Stomach (tissue), 9 donors: ENCODE data around the gene KCTD5. TPM values are rescaled to one million over a fixed set of nuclear protein-coding genes. Genes with fewer than 3 reads are reported as not detected.
A peak's percentile ranks its signal among the peaks of the same experiment; 100 is the strongest.
"Not testable (repeated sequence)": the region's sequence is repeated elsewhere in the genome, so short reads cannot be mapped to it uniquely, and the experiment has no call there.

Experiments
- DNase-seq, 2 donors: peaks; one replicate each; pipeline versions ENCODE4 v3.0.0 to v3.0.0-alpha.2; 2013 to 2019
- H3K27ac ChIP-seq, 5 donors: fragments of 200-600 bp in 4 of 5; sonication (generic) in 4 of 5; one replicate each; pipeline ENCODE4 v1.5.1; 2013 to 2019; ENCODE audit warnings: mild to moderate bottlenecking in 1 of 5, moderate library complexity in 1 of 5
- H3K27me3 ChIP-seq, 3 donors: fragments of 200-600 bp; sonication (generic); one replicate each; pipeline ENCODE4 v1.5.1; 2017 to 2019; ENCODE audit warnings: mixed run types in 1 of 3
- H3K36me3 ChIP-seq, 4 donors: fragments of 200-600 bp; sonication (generic); 1 replicate in 3 of 4; 2 replicates in 1 of 4; pipeline ENCODE4 v1.5.1; 2016 to 2019
- H3K4me1 ChIP-seq, 4 donors: fragments of 200-600 bp; sonication (generic); one replicate each; pipeline ENCODE4 v1.5.1; 2016 to 2019
- H3K4me3 ChIP-seq, 4 donors: fragments of 200-600 bp; sonication (generic) in 3 of 4; one replicate each; pipeline ENCODE4 v1.5.1; 2016 to 2019; ENCODE audit warnings: mild to moderate bottlenecking in 1 of 4
- H3K9me3 ChIP-seq, 4 donors: fragments of 200-600 bp; sonication (generic); one replicate each; pipeline ENCODE4 v1.5.1; 2016 to 2019
- EP300 ChIP-seq: sonication (generic); formaldehyde crosslinking; IDR thresholded peaks from one replicate; pipeline ENCODE4 v1.6.1; 2017; ENCODE audit warnings: antibody characterized with exemption
- POLR2A ChIP-seq, 4 donors: fragments of 450-650 bp; IDR thresholded peaks; one replicate each; pipeline ENCODE4 v1.6.1; 2016; ENCODE audit warnings: antibody characterized with exemption in 4 of 4, control low read depth in 2 of 4, mild to moderate bottlenecking in 1 of 4, moderate library complexity in 1 of 4
- POLR2AphosphoS5 ChIP-seq, 3 donors: sonication (generic); formaldehyde crosslinking; IDR thresholded peaks; one replicate each; pipeline ENCODE4 v1.6.1; 2016; ENCODE audit warnings: antibody characterized with exemption in 3 of 3
- WGBS, 5 donors: extraction: QIAGEN DNeasy Blood & Tissue Kit in 3 of 5; methylation state at CpG; one replicate each; pipeline versions ENCODE4 v1.1.5 to v1.1.7; 2013 to 2018; 5-methylcytosine and 5-hydroxymethylcytosine counted together
- intact Hi-C: fragments of 100-400 bp; cut with DNase I; formaldehyde crosslinking; loops from one replicate; pipeline ENCODE4 v1.15.1; 2023; ENCODE audit warnings: low total_unique reads
- polyA plus RNA-seq, 3 donors: library from polyadenylated mRNA; stranded (reverse); fragments of 200-250 nt; gene quantifications; one replicate each; pipeline ENCODE4 v1.2.3, GENCODE V29; 2013
- total RNA-seq, 5 donors: library from RNA; depleted of rRNA; stranded (reverse); fragments of >200 nt; gene quantifications; one replicate each; pipeline versions ENCODE4 v1.1.0 to v1.2.3, GENCODE V29; 2014 to 2016
- TF ChIP-seq, protein P1 (sequence below), 7 experiments: fragments of 450-650 bp in 4 of 7; fragments of 200-600 bp in 3 of 7; sonication (generic) in 3 of 7; IDR thresholded peaks; one replicate each; pipeline ENCODE4 v1.5.1; 2016 to 2019; ENCODE audit warnings: antibody characterized with exemption in 7 of 7, control low read depth in 2 of 7, mild to moderate bottlenecking in 1 of 7
- donor health status: healthy with polysubstance abuse.
- donor health status: Bipolar disorder and iron deficiency.
- donor health status: healthy.

KCTD5 gene
- total and polyA plus RNA-seq, 8 donors, result 0.89 to 45.6 (median 24.7) TPM

GRCh38 chr16:2675714-2676113 is 6.6 kb upstream of the KCTD5 start:
- Histone ChIP-seq H3K36me3 (peaks cover 0 to 7% (median 3%) of the 10 kb centered on the region in 4 donors), H3K27ac (no peak overlapping the region), H3K9me3 (no peaks in the 10 kb centered on the region), H3K4me1 (peaks cover 13 to 27% (median 26%) of the 10 kb centered on the region in 4 donors), H3K4me3 (no peak overlapping the region), H3K27me3 (no peaks in the 10 kb centered on the region)
- DNase-seq, result no peak
- intact Hi-C loops, result no loop called here
- 84 to 91% (median 88%) methylated on average over 10 to 16 of the region's 16 CpGs for WGBS, 5 donors
- TF ChIP-seq, protein P1, sequence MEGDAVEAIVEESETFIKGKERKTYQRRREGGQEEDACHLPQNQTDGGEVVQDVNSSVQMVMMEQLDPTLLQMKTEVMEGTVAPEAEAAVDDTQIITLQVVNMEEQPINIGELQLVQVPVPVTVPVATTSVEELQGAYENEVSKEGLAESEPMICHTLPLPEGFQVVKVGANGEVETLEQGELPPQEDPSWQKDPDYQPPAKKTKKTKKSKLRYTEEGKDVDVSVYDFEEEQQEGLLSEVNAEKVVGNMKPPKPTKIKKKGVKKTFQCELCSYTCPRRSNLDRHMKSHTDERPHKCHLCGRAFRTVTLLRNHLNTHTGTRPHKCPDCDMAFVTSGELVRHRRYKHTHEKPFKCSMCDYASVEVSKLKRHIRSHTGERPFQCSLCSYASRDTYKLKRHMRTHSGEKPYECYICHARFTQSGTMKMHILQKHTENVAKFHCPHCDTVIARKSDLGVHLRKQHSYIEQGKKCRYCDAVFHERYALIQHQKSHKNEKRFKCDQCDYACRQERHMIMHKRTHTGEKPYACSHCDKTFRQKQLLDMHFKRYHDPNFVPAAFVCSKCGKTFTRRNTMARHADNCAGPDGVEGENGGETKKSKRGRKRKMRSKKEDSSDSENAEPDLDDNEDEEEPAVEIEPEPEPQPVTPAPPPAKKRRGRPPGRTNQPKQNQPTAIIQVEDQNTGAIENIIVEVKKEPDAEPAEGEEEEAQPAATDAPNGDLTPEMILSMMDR (IDR thresholded peaks at IDR 0.05), result no peak
- no peak for TF ChIP-seq POLR2AphosphoS5 (IDR thresholded peaks at IDR 0.05)
- no peak for TF ChIP-seq POLR2A (IDR thresholded peaks at IDR 0.05)
- no peak for TF ChIP-seq EP300

GRCh38 chr16:2676937-2677336 is 5.4 kb upstream of the KCTD5 start:
- WGBS, 5 donors, result 87 to 97% (median 94%) methylated on average over 3 of the region's 3 CpGs
- H3K27me3 ChIP-seq, DNase-seq, H3K27ac ChIP-seq, H3K4me3 ChIP-seq, H3K9me3 ChIP-seq, intact Hi-C loops, H3K36me3 ChIP-seq: not testable (repeated sequence)
- peaks cover 5 to 27% (median 25%) of the 10 kb centered on the region in 4 donors for H3K4me1 ChIP-seq

DNA sequence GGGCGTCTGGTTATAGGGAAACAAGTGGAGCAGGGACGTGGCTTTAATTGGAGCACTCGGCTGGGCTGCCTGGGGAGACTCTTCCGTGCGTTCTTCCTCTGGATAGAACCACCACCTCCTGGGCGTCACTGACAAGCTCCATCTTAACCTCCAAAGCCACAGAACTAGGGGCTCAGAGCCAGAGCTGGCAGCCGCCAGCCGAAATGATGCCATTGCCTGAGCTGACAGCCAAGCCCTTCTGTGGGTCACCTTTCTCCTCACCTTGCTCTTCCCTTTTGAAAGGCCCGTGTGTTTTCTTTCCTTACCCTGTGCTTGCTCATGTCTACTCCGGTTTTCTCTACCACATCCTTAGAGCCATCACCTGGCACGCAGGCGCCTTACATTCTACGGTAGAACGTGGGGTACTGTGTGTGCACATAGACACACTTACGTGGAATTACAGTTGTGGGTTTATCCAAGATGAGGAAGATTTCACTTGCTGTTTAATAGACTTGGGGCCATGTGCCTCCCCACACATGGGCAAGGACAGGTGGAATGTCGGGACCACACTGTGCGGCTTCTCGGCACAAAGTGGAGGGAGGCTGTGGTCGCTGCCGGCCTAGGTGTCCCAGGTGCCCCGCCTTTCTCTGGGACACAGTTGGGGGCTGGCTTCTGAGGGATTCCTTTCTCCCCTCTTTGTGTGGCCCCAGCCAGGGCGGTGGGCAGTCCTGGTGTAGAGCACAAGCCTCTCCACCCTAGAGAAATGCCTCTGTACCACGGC is 3.9 kb upstream of the KCTD5 start:
- intact Hi-C loops, H3K27ac ChIP-seq, DNase-seq, H3K9me3 ChIP-seq, H3K36me3 ChIP-seq, H3K27me3 ChIP-seq, H3K4me3 ChIP-seq: not testable (repeated sequence)
- 82 to 94% (median 87%) methylated on average over 6 to 17 of the region's 23 CpGs for WGBS, 5 donors
- peaks cover 0 to 28% (median 24%) of the 10 kb centered on the region in 4 donors for H3K4me1 ChIP-seq

- H3K36me3 ChIP-seq, H3K9me3 ChIP-seq, intact Hi-C loops, H3K4me3 ChIP-seq, H3K27me3 ChIP-seq: not testable (repeated sequence)
- WGBS, 5 donors, result 38 to 59% (median 50%) methylated on average over 4 of the region's 4 CpGs
- peak in 1 of 2 donors; percentile 75 for DNase-seq
- Histone ChIP-seq H3K4me1 (peaks cover 0 to 30% (median 28%) of the 10 kb centered on the region in 4 donors), H3K27ac (peak overlapping the region; percentile 77 to 91 (median 87))
- peak in 1 of 3 donors; percentile 42 for TF ChIP-seq POLR2AphosphoS5 (IDR thresholded peaks at IDR 0.05)
These were observed 2.4 kb upstream of the KCTD5 start for GRCh38 chr16:2679902-2680301.

DNA sequence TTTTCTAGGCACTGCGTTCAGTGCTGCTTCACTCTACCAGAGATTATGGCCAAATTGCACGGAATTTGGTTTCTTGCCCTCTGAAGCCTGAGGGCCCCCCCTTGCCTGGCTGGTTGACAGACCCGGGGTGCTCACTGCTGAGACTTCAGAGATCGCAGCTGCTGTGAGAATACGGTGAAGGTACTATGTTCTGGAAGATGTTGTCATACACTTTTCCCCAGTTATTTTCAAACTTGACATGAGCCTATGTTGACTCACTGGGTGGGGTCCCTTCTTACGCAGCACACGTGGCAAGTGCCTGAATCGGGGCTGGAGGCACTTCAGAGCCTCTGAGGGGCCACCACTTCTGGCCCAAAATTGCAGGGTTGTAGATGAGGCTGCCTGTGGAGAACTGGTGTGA is 2.0 kb upstream of the KCTD5 start:
- H3K27me3 ChIP-seq, H3K9me3 ChIP-seq, H3K4me3 ChIP-seq, intact Hi-C loops, H3K36me3 ChIP-seq: not testable (repeated sequence)
- Histone ChIP-seq H3K27ac (peak overlapping the region; percentile 77 to 91 (median 87)), H3K4me1 (peaks cover 0 to 30% (median 28%) of the 10 kb centered on the region in 4 donors)
- DNase-seq, result peak in 1 of 2 donors; percentile 74
- 35 to 53% (median 44%) methylated on average over 5 to 8 of the region's 8 CpGs for whole genome bisulfite sequencing, 5 donors

DNA sequence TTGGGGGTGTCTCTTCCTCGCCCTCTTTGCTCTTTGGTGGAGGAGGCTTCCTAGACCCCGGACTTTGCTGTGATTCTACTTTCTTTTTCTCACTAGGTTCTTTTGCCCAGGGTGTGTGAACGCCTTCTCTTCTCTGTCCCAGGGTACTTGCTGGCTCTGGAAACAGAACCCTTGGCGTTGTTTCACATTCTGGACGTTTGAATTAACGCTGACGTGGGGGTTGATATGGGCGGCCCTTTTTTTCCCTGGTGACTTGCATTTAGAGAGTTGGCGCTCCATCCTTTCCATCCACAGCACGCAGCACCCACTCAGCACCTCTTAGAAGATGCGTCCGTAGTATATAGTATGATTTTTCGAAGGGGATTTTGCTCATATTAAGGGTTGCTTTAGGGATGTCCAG is 718 bp downstream of the KCTD5 start:
- H3K36me3 ChIP-seq, intact Hi-C loops, H3K9me3 ChIP-seq, H3K27me3 ChIP-seq, DNase-seq: not testable (repeated sequence)
- H3K4me1 ChIP-seq, result peaks cover 10 to 43% (median 37%) of the 10 kb centered on the region in 4 donors
- peak overlapping the region; percentile 73 to 91 (median 87) for H3K27ac ChIP-seq
- 5 to 7% (median 6%) methylated on average over 13 of the region's 13 CpGs for WGBS, 5 donors
- H3K4me3 ChIP-seq, result peak overlapping the region; percentile 78 to 99 (median 88)

GRCh38 chr16:2686075-2686474 is 3.8 kb downstream of the KCTD5 start:
- DNase-seq, H3K27me3 ChIP-seq, H3K9me3 ChIP-seq, intact Hi-C loops, H3K4me3 ChIP-seq, H3K27ac ChIP-seq: not testable (repeated sequence)
- Histone ChIP-seq H3K36me3 (peaks cover 0 to 20% (median 14%) of the 10 kb centered on the region in 4 donors), H3K4me1 (peaks cover 11 to 54% (median 41%) of the 10 kb centered on the region in 4 donors)
- WGBS, 5 donors, result no CpG with 5 or more reads among the region's 9 CpGs
